HepG2 (cell line): ENCODE data around the gene FGA. TPM values are rescaled to one million over a fixed set of nuclear protein-coding genes. Genes with fewer than 3 reads are reported as not detected.

ENCODE experiments used
- ATAC-seq: fragments of 200-7000 bp; cut with Tn5 transposase; 3 replicates; pipeline ENCODE4 v1.9.1; 2020; ENCODE audit warnings: mild to moderate bottlenecking, moderate library complexity
- BruUV-seq: library from RNA; stranded (reverse); fragments of 400-500 nt; replicated peaks from 2 replicates; lab custom pipeline; 2021; lab: Mats Ljungman, UMichigan
- CTCF ChIA-PET: fragments of 300-600 bp; formaldehyde crosslinking; extraction: SDS; loops from one replicate; lab custom pipeline; 2021; ENCODE audit warnings: low total read pairs, inconsistent platforms, low intra/inter-chr PET ratio; lab: Yijun Ruan, JAX
- POLR2A ChIA-PET: fragments of 350-600 bp; sonication (Branson Sonifier 250); formaldehyde crosslinking; loops from one replicate; lab custom pipeline; 2020; ENCODE audit warnings: antibody characterized with exemption, inconsistent platforms; lab: Yijun Ruan, JAX
- DNase-seq: peaks from one replicate; pipeline ENCODE4 v3.0.0-alpha.2; 2015; ENCODE audit warnings: low spot score
- FAIRE-seq: peaks from 3 replicates; lab custom pipeline; 2011; peaks lifted over from hg19 to GRCh38; lab: Jason Lieb, UNC
- H2AFZ ChIP-seq: one replicate; pipeline ENCODE4 v1.6.1; 2011; ENCODE audit warnings: low read length, inconsistent platforms
- H3K27ac ChIP-seq: fragments of 300-600 bp; 3 replicates; pipeline ENCODE4 v1.8.0; 2011; ENCODE audit warnings: mixed run types, mild to moderate bottlenecking, mixed read lengths, low read length, inconsistent platforms; ENCODE audit not compliant: insufficient read depth; ENCODE audit errors: extremely low read length
- H3K27me3 ChIP-seq, 2 experiments: fragments of 200-600 bp in 1 of 2; 2 replicates in 1 of 2; 3 replicates in 1 of 2; pipeline versions ENCODE4 v1.6.0 to v1.8.0; 2011; ENCODE audit warnings: low read length in 2 of 2, mild to moderate bottlenecking in 2 of 2, moderate library complexity in 2 of 2, inconsistent platforms in 1 of 2; ENCODE audit not compliant: insufficient read depth in 2 of 2, control insufficient read depth in 1 of 2
- H3K36me3 ChIP-seq, 2 experiments: fragments of 200-600 bp in 1 of 2; replicated peaks in 1 of 2; 2 replicates in 1 of 2; 3 replicates in 1 of 2; pipeline versions ENCODE4 v1.5.1 to v1.8.0; 2011; ENCODE audit warnings: low read length in 2 of 2, inconsistent platforms in 1 of 2; ENCODE audit not compliant: insufficient read depth in 2 of 2, control insufficient read depth in 1 of 2
- H3K4me1 ChIP-seq: 2 replicates; pipeline ENCODE4 v1.5.1; 2012; ENCODE audit warnings: low read length, inconsistent platforms; ENCODE audit not compliant: insufficient read depth
- H3K4me2 ChIP-seq: 2 replicates; pipeline ENCODE4 v1.6.0; 2011; ENCODE audit warnings: low read depth, low read length, inconsistent platforms
- H3K4me3 ChIP-seq, 3 experiments: fragments of 200-600 bp in 1 of 3; sonication (generic), shearing (Covaris generic) in 1 of 3; replicated peaks in 1 of 3; 2 replicates each; pipeline ENCODE4 v1.5.1; 2011 to 2016; ENCODE audit warnings: low read length in 3 of 3, inconsistent platforms in 2 of 3, low read depth in 2 of 3, mild to moderate bottlenecking in 2 of 3, control low read depth in 1 of 3, mixed read lengths in 1 of 3; ENCODE audit not compliant: insufficient read depth in 1 of 3
- H3K79me2 ChIP-seq: one replicate; pipeline ENCODE4 v1.6.1; 2011; ENCODE audit warnings: low read length, inconsistent platforms; ENCODE audit not compliant: insufficient read depth
- H3K9ac ChIP-seq: 2 replicates; pipeline ENCODE4 v1.6.0; 2011; ENCODE audit warnings: mild to moderate bottlenecking, low read depth, low read length, inconsistent platforms; ENCODE audit not compliant: insufficient read depth
- H3K9me3 ChIP-seq: 2 replicates; pipeline ENCODE4 v1.5.1; 2012; ENCODE audit warnings: mild to moderate bottlenecking, low read length
- H4K20me1 ChIP-seq: 2 replicates; pipeline ENCODE4 v1.6.0; 2011; ENCODE audit warnings: inconsistent platforms, mild to moderate bottlenecking, low read length, moderate library complexity; ENCODE audit not compliant: insufficient read depth
- CEBPB ChIP-seq: IDR thresholded peaks from 2 replicates; pipeline ENCODE4 v1.6.1; 2011; ENCODE audit warnings: low read depth, low read length, improper control_type of control experiment, borderline replicate concordance
- CEBPZ ChIP-seq: IDR thresholded peaks from 2 replicates; pipeline ENCODE4 v1.6.1; 2012; ENCODE audit warnings: low read length, improper control_type of control experiment
- CERS6 ChIP-seq: sonication (generic); formaldehyde crosslinking; IDR thresholded peaks from 2 replicates; pipeline ENCODE4 v1.5.0; 2020; ENCODE audit warnings: missing genetic modification reagents
- CHCHD3 ChIP-seq: sonication (generic); formaldehyde crosslinking; IDR thresholded peaks from 2 replicates; pipeline ENCODE4 v1.8.0; 2022; ENCODE audit warnings: mild to moderate bottlenecking, missing genetic modification reagents, moderate library complexity
- FOXC1 ChIP-seq: sonication (generic); formaldehyde crosslinking; IDR thresholded peaks from 2 replicates; pipeline ENCODE4 v1.8.0; 2022; ENCODE audit warnings: mild to moderate bottlenecking, missing genetic modification reagents, borderline replicate concordance
- FOXO1 ChIP-seq: sonication (generic); formaldehyde crosslinking; IDR thresholded peaks from 2 replicates; pipeline ENCODE4 v1.4.0; 2020; ENCODE audit warnings: missing genetic modification reagents
- HDAC2 ChIP-seq: sonication (generic); formaldehyde crosslinking; IDR thresholded peaks from 2 replicates; pipeline ENCODE4 v1.4.0; 2020; ENCODE audit warnings: missing genetic modification reagents
- HOMEZ ChIP-seq: IDR thresholded peaks from 2 replicates; pipeline ENCODE4 v1.6.1; 2016; ENCODE audit warnings: low read depth
- JUND ChIP-seq: sonication (generic); formaldehyde crosslinking; IDR thresholded peaks from 2 replicates; pipeline ENCODE4 v1.8.0; 2022; ENCODE audit warnings: mild to moderate bottlenecking, missing genetic modification reagents
- KDM4B ChIP-seq: sonication (generic); formaldehyde crosslinking; IDR thresholded peaks from 2 replicates; pipeline ENCODE4 v1.4.0; 2020; ENCODE audit warnings: missing genetic modification reagents
- SOX6 ChIP-seq, 2 experiments: fragments of 450-650 bp in 1 of 2; sonication (generic) in 1 of 2; formaldehyde crosslinking in 1 of 2; IDR thresholded peaks; 2 replicates each; pipeline versions ENCODE4 v1.4.0 to v1.6.1; 2017 to 2020; ENCODE audit warnings: antibody characterized with exemption in 1 of 2, mild to moderate bottlenecking in 1 of 2, missing genetic modification reagents in 1 of 2
- SSRP1 ChIP-seq: IDR thresholded peaks from 2 replicates; pipeline ENCODE4 v1.6.1; 2016; ENCODE audit warnings: control low read depth
- TEAD3 ChIP-seq: optimal IDR thresholded peaks from 2 replicates; pipeline ENCODE3; 2016; ENCODE audit warnings: borderline replicate concordance
- TRIM22 ChIP-seq: fragments of 450-650 bp; IDR thresholded peaks from 2 replicates; pipeline ENCODE4 v1.6.1; 2017
- ZFP36 ChIP-seq: fragments of 150-350 bp; IDR thresholded peaks from 2 replicates; pipeline ENCODE4 v1.6.1; 2018; ENCODE audit warnings: borderline replicate concordance, low read length, low read depth; ENCODE audit not compliant: partially characterized antibody
- ZNF670 ChIP-seq: sonication (generic); formaldehyde crosslinking; IDR thresholded peaks from 2 replicates; pipeline ENCODE4 v1.8.0; 2022; ENCODE audit warnings: mild to moderate bottlenecking, missing genetic modification reagents, borderline replicate concordance
- ZNF761 ChIP-seq: sonication (generic); formaldehyde crosslinking; conservative IDR thresholded peaks from 2 replicates; pipeline ENCODE4 v1.4.0; 2020; ENCODE audit warnings: mild to moderate bottlenecking, missing genetic modification reagents
- ZSCAN29 ChIP-seq: sonication (generic); formaldehyde crosslinking; conservative IDR thresholded peaks from 2 replicates; pipeline ENCODE4 v1.4.0; 2020; ENCODE audit warnings: mild to moderate bottlenecking, missing genetic modification reagents
- WGBS: methylation state at CpG from one replicate; pipeline ENCODE4 v1.1.6; 2017; ENCODE audit warnings: low lambda C conversion rate; 5-methylcytosine and 5-hydroxymethylcytosine counted together
- in situ Hi-C: cut with HindIII; loops from 2 replicates; pipeline ENCODE4 v1.10.0; 2017; ENCODE audit warnings: low pct_unique_long_range_greater_than_20kb; ENCODE audit not compliant: extremely low pct_ligation_motif_present
- intact Hi-C: fragments of 100-400 bp; cut with micrococcal nuclease; formaldehyde crosslinking; loops from one replicate; pipeline ENCODE4 v1.10.0; 2022; ENCODE audit not compliant: unreplicated experiment
- polyA plus RNA-seq, 8 experiments: library from polyadenylated mRNA; depleted of rRNA in 3 of 8; stranded (reverse) in 7 of 8; unstranded in 1 of 8; fragments of >200 nt; fragmentation: Illumina TruSeq in 4 of 8; extraction: Trizol in 4 of 8; gene quantifications; 2 replicates each; pipeline versions ENCODE4 v1.2.1 to v1.2.3, GENCODE V29; 2011 to 2016; ENCODE audit warnings: low read depth in 4 of 8, missing spikeins in 1 of 8, mixed read lengths in 1 of 8; ENCODE audit not compliant: insufficient read depth in 1 of 8
- total RNA-seq, 5 experiments: library from RNA; depleted of rRNA; stranded (reverse); fragments of >200 nt; fragmentation: Illumina TruSeq; extraction: Trizol; gene quantifications; 2 replicates each; pipeline ENCODE4 v1.2.3, GENCODE V29; 2016; ENCODE audit warnings: low read depth in 1 of 5

Gene FGA
- total and polyA plus RNA-seq, 2 of the 13 experiments (the other 11 are each of a cell fraction or from before 2014, with no cell fraction given), result 640 to 1,523 TPM

GRCh38 chr4:154560824-154561231 lies 29.7 kb downstream of the FGA start:
- peak; percentile 75 for FAIRE-seq
- peaks cover 8% of the 10 kb centered on the region for H3K79me2 ChIP-seq
- in situ Hi-C loops (no loop called here), intact Hi-C loops (loop anchor here (1.0 kb wide), 3 partner anchors 16 to 37 kb away; partner anchors contain the start of gene FGA)
- H3K9ac ChIP-seq, result no peak overlapping the region; the same call in 1 of the 2 replicates
- H3K9me3 ChIP-seq, result no peaks in the 10 kb centered on the region
- H3K27me3 ChIP-seq, result no peaks in the 10 kb centered on the region; a peak in 1 of 5 replicates
- peak overlapping the region; percentile 17 to 44 (median 17); a peak in 2 of 6 replicates for H3K4me3 ChIP-seq
- DNase-seq, result peak; percentile 90
- no peaks in the 10 kb centered on the region for H3K36me3 ChIP-seq
- no peaks in the 10 kb centered on the region for H4K20me1 ChIP-seq
- BruUV-seq, result no TSS peak
- H3K4me1 ChIP-seq, result peaks cover 51% of the 10 kb centered on the region
- peak overlapping the region; percentile 71 for H3K27ac ChIP-seq
- H2AFZ ChIP-seq, result no peak overlapping the region
- ATAC-seq, result peak; percentile 84
- POLR2A ChIA-PET, result interaction anchor here (0.6 to 3.6 kb wide), 13 partner anchors 16 to 64 kb away, joined by 4 to 127 read pairs (median 16); partner anchors contain the start of genes FGA and FGG
- peak overlapping the region; percentile 71 for H3K4me2 ChIP-seq
- 2% methylated on average over 4 of the region's 4 CpGs for WGBS
- CTCF ChIA-PET, result interaction anchor here (1.2 to 3.2 kb wide), 3 partner anchors 16 to 59 kb away, joined by 3 to 233 read pairs (median 4); no protein-coding TSS in a partner anchor
- TF ChIP-seq CEBPB (peak; percentile 49; the same call in 1 of the 2 replicates), ZSCAN29 (no peak), CERS6 (CRISPR knock-in tag) (no peak), ZNF761 (CRISPR knock-in tag) (no peak), FOXO1 (CRISPR knock-in tag) (peak; percentile 61; the same call in 1 of the 2 replicates), CEBPZ (no peak), SOX6 (IDR thresholded peaks at IDR 0.05) (no peak), SOX6 (CRISPR knock-in tag; IDR thresholded peaks at IDR 0.05) (no peak), CHCHD3 (no peak), FOXC1 (CRISPR knock-in tag) (no peak), TRIM22 (no peak), HDAC2 (CRISPR knock-in tag) (peak; percentile 78), TEAD3 (CRISPR knock-in tag) (peak; percentile 74), JUND (CRISPR knock-in tag) (peak; percentile 50; the same call in 1 of the 2 replicates), HOMEZ (CRISPR knock-in tag) (no peak), ZFP36 (no peak), ZNF670 (CRISPR knock-in tag) (no peak), SSRP1 (CRISPR knock-in tag) (no peak), KDM4B (CRISPR knock-in tag) (no peak)
